Endothelial cell of umbilical vein (primary cell): Measurements from ENCODE around the gene RNLS.

Source experiments
- CTCF ChIP-seq, 2 donors: IDR thresholded peaks; 1 replicate in 1 of 2; 2 replicates in 1 of 2; pipeline ENCODE4 v1.5.1; 2011; ENCODE audit warnings: low read length in 2 of 2, mild to moderate bottlenecking in 2 of 2, moderate library complexity in 2 of 2, control low read depth in 1 of 2, inconsistent platforms in 1 of 2, low read depth in 1 of 2; ENCODE audit not compliant: insufficient read depth in 1 of 2; ENCODE audit errors: extremely low read depth in 1 of 2
- EZH2 ChIP-seq: IDR thresholded peaks from 2 replicates; pipeline ENCODE4 v1.6.1; 2012; ENCODE audit warnings: borderline replicate concordance, low read depth, mild to moderate bottlenecking, moderate library complexity, low read length, inconsistent platforms; ENCODE audit not compliant: severe bottlenecking
- FOS ChIP-seq: IDR thresholded peaks from 2 replicates; pipeline ENCODE4 v1.6.1; 2011; ENCODE audit warnings: mild to moderate bottlenecking, low read length, moderate library complexity, borderline replicate concordance; ENCODE audit not compliant: insufficient read depth
- GATA2 ChIP-seq: IDR thresholded peaks from 2 replicates; pipeline ENCODE4 v1.7.0; 2011; ENCODE audit warnings: low read depth, mild to moderate bottlenecking, moderate library complexity, mixed read lengths, low read length; ENCODE audit not compliant: insufficient read length, insufficient read depth
- MYC ChIP-seq: IDR thresholded peaks from one replicate; pipeline ENCODE4 v1.6.1; 2011; ENCODE audit warnings: mild to moderate bottlenecking, low read depth, low read length
- POLR2A ChIP-seq: IDR thresholded peaks from 2 replicates; pipeline ENCODE4 v1.6.1; 2012; ENCODE audit warnings: low read depth, mild to moderate bottlenecking, control low read depth, low read length
- POLR2AphosphoS5 ChIP-seq: IDR thresholded peaks from 2 replicates; pipeline ENCODE4 v1.6.1; 2012; ENCODE audit warnings: low read depth, mild to moderate bottlenecking, control low read depth, low read length, moderate library complexity; ENCODE audit not compliant: insufficient read depth
- TF ChIP-seq, protein P1 (sequence below): IDR thresholded peaks from 2 replicates; pipeline ENCODE4 v1.6.1; 2011; ENCODE audit not compliant: insufficient read depth, insufficient read length

DNA sequence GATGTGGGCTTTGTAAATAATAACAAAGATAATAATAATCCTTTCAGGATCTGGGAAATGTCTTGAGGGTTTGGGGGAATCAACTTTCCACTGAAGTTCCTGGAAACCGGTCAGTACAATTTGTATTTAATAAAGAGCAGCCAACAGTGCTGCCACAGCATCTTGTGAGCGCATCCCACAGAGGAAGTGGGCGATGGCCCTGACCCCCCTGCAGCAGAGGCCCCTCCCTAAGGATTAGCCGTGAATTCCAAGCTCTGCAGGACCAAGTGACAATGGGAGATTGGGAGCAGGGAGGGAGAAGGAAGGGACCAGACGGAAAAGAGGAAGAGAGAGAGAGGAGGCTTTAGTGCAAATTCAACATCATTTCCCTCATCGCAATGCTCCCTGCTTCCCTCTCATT, 349.2 kb downstream of the RNLS start:
- TF ChIP-seq EZH2, result no peak
- no peak for TF ChIP-seq CTCF (IDR thresholded peaks at IDR 0.05; ENCODE audit: extremely low read depth in 1 of 2, insufficient read depth in 1 of 2, low read depth in 1 of 2, low read length in 2 of 2)
- TF ChIP-seq, protein P1, sequence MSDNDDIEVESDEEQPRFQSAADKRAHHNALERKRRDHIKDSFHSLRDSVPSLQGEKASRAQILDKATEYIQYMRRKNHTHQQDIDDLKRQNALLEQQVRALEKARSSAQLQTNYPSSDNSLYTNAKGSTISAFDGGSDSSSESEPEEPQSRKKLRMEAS, result no peak
- no peak for TF ChIP-seq GATA2
- TF ChIP-seq POLR2A, result no peak
- TF ChIP-seq POLR2AphosphoS5, result no peak
- no peak for TF ChIP-seq FOS
- TF ChIP-seq MYC, result no peak
